WTC11 (cell line): ENCODE measurements around the gene PNMA6E. TPM values are rescaled to one million over a fixed set of nuclear protein-coding genes. Genes with fewer than 3 reads are reported as not detected.

Source experiments
- ATAC-seq: fragments of 200-7000 bp; cut with Tn5 transposase; 2 replicates; pipeline ENCODE4 v1.10.0; 2021; ENCODE audit warnings: mild to moderate bottlenecking, moderate library complexity
- CTCF ChIA-PET: fragments of 300-600 bp; sonication (Branson Sonifier 250); formaldehyde crosslinking; loops from one replicate; lab custom pipeline; 2021; ENCODE audit warnings: antibody characterized with exemption; lab: Charles Lee
- POLR2A ChIA-PET: fragments of 350-600 bp; sonication (Branson Sonifier 250); formaldehyde crosslinking; loops from one replicate; lab custom pipeline; 2021; ENCODE audit warnings: antibody characterized with exemption; lab: Charles Lee
- DNase-seq: peaks from one replicate; pipeline ENCODE4 v3.0.0; 2021; ENCODE audit warnings: low spot score
- H3K27ac Mint-ChIP-seq: 2 replicates; pipeline ENCODE4 v1.8.0; 2021; ENCODE audit warnings: mixed read lengths
- H3K27me3 Mint-ChIP-seq: 2 replicates; pipeline ENCODE4 v1.8.0; 2021; ENCODE audit warnings: low read depth, mild to moderate bottlenecking, moderate library complexity, mixed read lengths
- H3K36me3 Mint-ChIP-seq: 2 replicates; pipeline ENCODE4 v1.8.0; 2021; ENCODE audit warnings: mixed read lengths
- H3K4me1 Mint-ChIP-seq: 2 replicates; pipeline ENCODE4 v1.8.0; 2022; ENCODE audit warnings: mixed read lengths
- H3K4me3 Mint-ChIP-seq: 2 replicates; pipeline ENCODE4 v1.8.0; 2021; ENCODE audit warnings: mild to moderate bottlenecking, moderate library complexity, mixed read lengths
- H3K9me3 Mint-ChIP-seq: 2 replicates; pipeline ENCODE4 v1.8.0; 2021; ENCODE audit warnings: mixed read lengths
- CTCF ChIP-seq: fragments of 200-600 bp; IDR thresholded peaks from 2 replicates; pipeline ENCODE4 v1.8.0; 2022; ENCODE audit warnings: antibody characterized with exemption
- E2F4 ChIP-seq: sonication (generic); formaldehyde crosslinking; IDR thresholded peaks from 2 replicates; pipeline ENCODE4 v1.8.1; 2022; ENCODE audit warnings: low read depth, mild to moderate bottlenecking, moderate library complexity, missing genetic modification reagents, borderline replicate concordance
- ELF4 ChIP-seq: sonication (generic); formaldehyde crosslinking; IDR thresholded peaks from 2 replicates; pipeline ENCODE4 v1.8.1; 2022; ENCODE audit warnings: low read depth, mild to moderate bottlenecking, moderate library complexity, missing genetic modification reagents
- EMX1 ChIP-seq: fragments of 250-450 bp; sonication (Bioruptor Pico); IDR thresholded peaks from 2 replicates; pipeline ENCODE4 v1.8.0; 2021; ENCODE audit warnings: mild to moderate bottlenecking
- FOXP1 ChIP-seq: sonication (generic); formaldehyde crosslinking; IDR thresholded peaks from 2 replicates; pipeline ENCODE4 v1.8.0; 2022; ENCODE audit warnings: missing genetic modification reagents, mild to moderate bottlenecking, moderate library complexity, borderline replicate concordance
- GABPB1 ChIP-seq: sonication (generic); formaldehyde crosslinking; IDR thresholded peaks from 2 replicates; pipeline ENCODE4 v1.8.1; 2023; ENCODE audit warnings: mild to moderate bottlenecking, missing genetic modification reagents
- IRF1 ChIP-seq: sonication (generic); formaldehyde crosslinking; IDR thresholded peaks from 2 replicates; pipeline ENCODE4 v1.8.0; 2023; ENCODE audit warnings: missing genetic modification reagents
- JAZF1 ChIP-seq: fragments of 250-450 bp; sonication (Bioruptor Pico); IDR thresholded peaks from 2 replicates; pipeline ENCODE4 v1.9.0; 2021; ENCODE audit warnings: moderate library complexity, mild to moderate bottlenecking, inconsistent platforms
- MXD4 ChIP-seq: fragments of 250-450 bp; sonication (Bioruptor Pico); IDR thresholded peaks from 2 replicates; pipeline ENCODE4 v1.8.0; 2021; ENCODE audit warnings: mild to moderate bottlenecking, moderate library complexity, borderline replicate concordance
- RELA ChIP-seq: sonication (generic); formaldehyde crosslinking; IDR thresholded peaks from 2 replicates; pipeline ENCODE4 v1.8.1; 2022; ENCODE audit warnings: missing genetic modification reagents, mild to moderate bottlenecking, borderline replicate concordance
- RORB ChIP-seq: fragments of 250-450 bp; sonication (Bioruptor Pico); IDR thresholded peaks from 2 replicates; pipeline ENCODE4 v1.9.0; 2021; ENCODE audit warnings: mild to moderate bottlenecking
- SP1 ChIP-seq: sonication (generic); formaldehyde crosslinking; conservative IDR thresholded peaks from 2 replicates; pipeline ENCODE4 v1.8.1; 2022; ENCODE audit warnings: missing genetic modification reagents
- ZNF232 ChIP-seq: sonication (generic); formaldehyde crosslinking; IDR thresholded peaks from 2 replicates; pipeline ENCODE4 v1.8.0; 2022; ENCODE audit warnings: mild to moderate bottlenecking, missing genetic modification reagents
- ZNF416 ChIP-seq: fragments of 250-450 bp; sonication (Bioruptor Pico); IDR thresholded peaks from 2 replicates; pipeline ENCODE4 v1.9.0; 2021; ENCODE audit warnings: mild to moderate bottlenecking, inconsistent platforms
- ZNF512 ChIP-seq: sonication (generic); formaldehyde crosslinking; IDR thresholded peaks from 2 replicates; pipeline ENCODE4 v1.8.1; 2022; ENCODE audit warnings: missing genetic modification reagents, borderline replicate concordance
- ZSCAN18 ChIP-seq: fragments of 250-450 bp; sonication (Bioruptor Pico); IDR thresholded peaks from 2 replicates; pipeline ENCODE4 v2.1.2; 2022; ENCODE audit warnings: mild to moderate bottlenecking, moderate library complexity
- total RNA-seq: library from RNA; stranded (reverse); gene quantifications from 3 replicates; pipeline ENCODE4 v1.2.3, GENCODE V29; 2021
- TF ChIP-seq, protein P1 (sequence below): sonication (generic); formaldehyde crosslinking; IDR thresholded peaks from 2 replicates; pipeline ENCODE4 v1.8.0; 2023; ENCODE audit warnings: mild to moderate bottlenecking, missing genetic modification reagents
- TF ChIP-seq, protein P2 (sequence below): sonication (generic); formaldehyde crosslinking; IDR thresholded peaks from 2 replicates; pipeline ENCODE4 v1.8.1; 2022; ENCODE audit warnings: low read depth, missing genetic modification reagents, borderline replicate concordance
- TF ChIP-seq, protein P3 (sequence below): sonication (generic); formaldehyde crosslinking; IDR thresholded peaks from 2 replicates; pipeline ENCODE4 v1.8.1; 2023; ENCODE audit warnings: mild to moderate bottlenecking, missing genetic modification reagents, moderate library complexity

Gene PNMA6E
- total RNA-seq, 1 experiment from 2014 or later, result not detected

- ChIA-PET CTCF (interaction anchor here (0.6 to 1.4 kb wide), 3 partner anchors 63 to 381 kb away, joined by 3 to 7 read pairs (median 4); partner anchors contain the start of gene ZNF275), POLR2A (no interaction called here)
- ATAC-seq, result no peak
- H3K4me1 Mint-ChIP-seq, result peaks cover 17% of the 10 kb centered on the region
- no peak overlapping the region for H3K27ac Mint-ChIP-seq
- no peaks in the 10 kb centered on the region for H3K9me3 Mint-ChIP-seq
- no peak for DNase-seq
- peaks cover 19% of the 10 kb centered on the region for H3K27me3 Mint-ChIP-seq
- no peaks in the 10 kb centered on the region for H3K36me3 Mint-ChIP-seq
- TF ChIP-seq ZSCAN18 (CRISPR knock-in tag), result no peak
- TF ChIP-seq, protein P1, sequence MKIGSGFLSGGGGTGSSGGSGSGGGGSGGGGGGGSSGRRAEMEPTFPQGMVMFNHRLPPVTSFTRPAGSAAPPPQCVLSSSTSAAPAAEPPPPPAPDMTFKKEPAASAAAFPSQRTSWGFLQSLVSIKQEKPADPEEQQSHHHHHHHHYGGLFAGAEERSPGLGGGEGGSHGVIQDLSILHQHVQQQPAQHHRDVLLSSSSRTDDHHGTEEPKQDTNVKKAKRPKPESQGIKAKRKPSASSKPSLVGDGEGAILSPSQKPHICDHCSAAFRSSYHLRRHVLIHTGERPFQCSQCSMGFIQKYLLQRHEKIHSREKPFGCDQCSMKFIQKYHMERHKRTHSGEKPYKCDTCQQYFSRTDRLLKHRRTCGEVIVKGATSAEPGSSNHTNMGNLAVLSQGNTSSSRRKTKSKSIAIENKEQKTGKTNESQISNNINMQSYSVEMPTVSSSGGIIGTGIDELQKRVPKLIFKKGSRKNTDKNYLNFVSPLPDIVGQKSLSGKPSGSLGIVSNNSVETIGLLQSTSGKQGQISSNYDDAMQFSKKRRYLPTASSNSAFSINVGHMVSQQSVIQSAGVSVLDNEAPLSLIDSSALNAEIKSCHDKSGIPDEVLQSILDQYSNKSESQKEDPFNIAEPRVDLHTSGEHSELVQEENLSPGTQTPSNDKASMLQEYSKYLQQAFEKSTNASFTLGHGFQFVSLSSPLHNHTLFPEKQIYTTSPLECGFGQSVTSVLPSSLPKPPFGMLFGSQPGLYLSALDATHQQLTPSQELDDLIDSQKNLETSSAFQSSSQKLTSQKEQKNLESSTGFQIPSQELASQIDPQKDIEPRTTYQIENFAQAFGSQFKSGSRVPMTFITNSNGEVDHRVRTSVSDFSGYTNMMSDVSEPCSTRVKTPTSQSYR (CRISPR knock-in tag), result no peak
- no peak for TF ChIP-seq ZNF416 (CRISPR knock-in tag)
- TF ChIP-seq E2F4 (CRISPR knock-in tag), result no peak
- TF ChIP-seq, protein P2, sequence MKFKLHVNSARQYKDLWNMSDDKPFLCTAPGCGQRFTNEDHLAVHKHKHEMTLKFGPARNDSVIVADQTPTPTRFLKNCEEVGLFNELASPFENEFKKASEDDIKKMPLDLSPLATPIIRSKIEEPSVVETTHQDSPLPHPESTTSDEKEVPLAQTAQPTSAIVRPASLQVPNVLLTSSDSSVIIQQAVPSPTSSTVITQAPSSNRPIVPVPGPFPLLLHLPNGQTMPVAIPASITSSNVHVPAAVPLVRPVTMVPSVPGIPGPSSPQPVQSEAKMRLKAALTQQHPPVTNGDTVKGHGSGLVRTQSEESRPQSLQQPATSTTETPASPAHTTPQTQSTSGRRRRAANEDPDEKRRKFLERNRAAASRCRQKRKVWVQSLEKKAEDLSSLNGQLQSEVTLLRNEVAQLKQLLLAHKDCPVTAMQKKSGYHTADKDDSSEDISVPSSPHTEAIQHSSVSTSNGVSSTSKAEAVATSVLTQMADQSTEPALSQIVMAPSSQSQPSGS (CRISPR knock-in tag), result no peak
- no peak for TF ChIP-seq EMX1
- TF ChIP-seq FOXP1 (CRISPR knock-in tag), result no peak
- no peak for TF ChIP-seq IRF1 (CRISPR knock-in tag)
- no peak for TF ChIP-seq RORB (CRISPR knock-in tag)
- no peak for TF ChIP-seq RELA (CRISPR knock-in tag)
- TF ChIP-seq, protein P3, sequence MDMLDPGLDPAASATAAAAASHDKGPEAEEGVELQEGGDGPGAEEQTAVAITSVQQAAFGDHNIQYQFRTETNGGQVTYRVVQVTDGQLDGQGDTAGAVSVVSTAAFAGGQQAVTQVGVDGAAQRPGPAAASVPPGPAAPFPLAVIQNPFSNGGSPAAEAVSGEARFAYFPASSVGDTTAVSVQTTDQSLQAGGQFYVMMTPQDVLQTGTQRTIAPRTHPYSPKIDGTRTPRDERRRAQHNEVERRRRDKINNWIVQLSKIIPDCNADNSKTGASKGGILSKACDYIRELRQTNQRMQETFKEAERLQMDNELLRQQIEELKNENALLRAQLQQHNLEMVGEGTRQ (CRISPR knock-in tag), result no peak
- no peak for TF ChIP-seq ZNF512 (CRISPR knock-in tag)
- TF ChIP-seq SP1 (CRISPR knock-in tag), result no peak
- TF ChIP-seq CTCF, result no peak
- no peak for TF ChIP-seq MXD4 (CRISPR knock-in tag)
- no peak for TF ChIP-seq GABPB1
- TF ChIP-seq ELF4 (CRISPR knock-in tag), result no peak
- TF ChIP-seq ZNF232, result no peak
- TF ChIP-seq JAZF1, result no peak
- H3K4me3 Mint-ChIP-seq, result no peak overlapping the region
These were observed 12.6 kb upstream of the PNMA6E start for GRCh38 chrX:153413731-153414130.
